ENCODE data around the gene ARL4C. TPM values are rescaled to one million over a fixed set of nuclear protein-coding genes. Genes with fewer than 3 reads are reported as not detected.
A peak's percentile ranks its signal among the peaks of the same experiment; 100 is the strongest.

Gene ARL4C
- total RNA-seq, 1 experiment from 2014 or later: 33.1 TPM

DNA sequence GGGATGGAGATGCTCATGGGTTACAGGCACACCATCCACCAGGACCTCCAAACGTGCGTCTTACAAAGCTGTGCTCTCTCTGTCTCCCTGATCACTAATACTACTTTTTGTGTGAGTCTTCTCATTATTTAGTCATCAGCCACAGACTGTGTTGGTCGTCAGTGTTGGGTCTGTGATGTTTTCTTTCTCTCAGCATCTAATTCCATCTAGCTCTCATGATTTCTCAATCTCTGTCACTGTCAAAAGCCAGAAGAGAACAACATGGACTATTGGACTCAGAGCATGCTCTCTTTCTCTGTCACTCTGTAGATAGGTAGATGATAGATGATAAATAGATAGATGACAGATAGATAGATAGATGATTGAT is 6.0 kb upstream of the ARL4C start:
- no peak for DNase-seq (ENCODE audit: low spot score)
- in situ Hi-C loops (cut with HindIII; ENCODE audit: low sequenced_read_pairs): loop anchor here (10.0 kb wide), 1 partner anchor 348 kb away; no protein-coding TSS in a partner anchor

DNA sequence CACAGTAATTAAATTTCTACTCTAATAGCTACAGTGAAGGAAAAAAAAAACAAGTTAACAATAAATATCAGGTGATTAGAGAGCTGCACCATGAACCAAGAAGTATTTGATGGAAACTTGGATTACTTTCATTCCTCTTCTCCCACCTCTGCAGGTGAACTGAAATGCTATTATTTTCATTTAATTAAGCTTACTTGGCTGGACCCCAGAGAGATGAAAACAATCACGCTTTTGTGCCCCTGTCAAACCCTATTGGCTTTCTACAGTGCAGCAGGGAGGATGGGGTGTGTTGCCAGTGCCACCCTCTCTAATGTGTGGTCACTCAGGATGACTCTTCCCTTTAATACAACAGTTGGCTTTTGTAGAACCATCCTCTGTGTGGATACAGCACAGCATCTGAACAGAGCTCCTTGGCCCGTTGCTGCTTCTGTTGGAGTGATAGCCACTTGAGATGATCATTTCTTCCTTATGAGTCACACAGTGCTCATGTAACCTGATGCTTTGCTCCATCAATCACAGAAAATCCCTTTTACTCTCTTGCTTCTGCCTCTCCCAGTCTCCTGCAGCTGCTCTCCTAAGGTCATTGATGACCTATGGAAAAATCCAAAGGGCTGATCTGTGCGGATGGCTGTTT is 5.5 kb upstream of the ARL4C start:
- DNase-seq (ENCODE audit: low spot score): no peak
- in situ Hi-C loops (cut with HindIII; ENCODE audit: low sequenced_read_pairs): loop anchor here (10.0 kb wide), 1 partner anchor 348 kb away; no protein-coding TSS in a partner anchor

DNA sequence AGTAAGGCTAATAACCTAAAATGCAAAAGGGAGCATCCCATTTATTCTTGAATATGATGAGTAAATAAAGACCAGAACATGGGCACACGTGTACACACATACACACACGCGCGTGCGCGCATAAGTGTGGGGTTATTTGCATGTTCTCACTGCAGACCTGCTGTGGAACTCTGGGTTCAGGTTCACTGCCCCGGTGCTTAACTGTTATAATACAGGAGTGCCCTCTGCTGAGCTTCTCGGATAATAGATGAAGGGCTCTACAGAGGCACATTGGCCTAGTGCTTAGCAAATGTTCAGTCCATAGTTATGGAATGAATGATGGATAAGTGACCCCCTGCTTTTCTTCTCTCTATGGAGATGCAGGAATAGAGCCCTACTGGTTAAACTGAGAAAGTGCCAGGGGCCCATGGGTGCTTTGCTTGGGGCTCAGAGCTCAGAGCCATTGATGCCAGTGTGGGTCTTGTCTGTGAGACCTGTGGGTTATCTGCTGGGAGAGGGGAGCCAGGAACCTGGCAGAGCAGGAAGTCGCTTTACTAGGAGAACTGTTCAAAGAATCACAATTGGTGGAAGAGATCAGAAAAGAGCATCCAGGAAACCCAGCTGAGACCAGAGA is 3.6 kb upstream of the ARL4C start:
- peak; percentile 88 for DNase-seq (ENCODE audit: low spot score)
- in situ Hi-C loops (cut with HindIII; ENCODE audit: low sequenced_read_pairs): loop anchor here (10.0 kb wide), 1 partner anchor 346 kb away; no protein-coding TSS in a partner anchor

DNA sequence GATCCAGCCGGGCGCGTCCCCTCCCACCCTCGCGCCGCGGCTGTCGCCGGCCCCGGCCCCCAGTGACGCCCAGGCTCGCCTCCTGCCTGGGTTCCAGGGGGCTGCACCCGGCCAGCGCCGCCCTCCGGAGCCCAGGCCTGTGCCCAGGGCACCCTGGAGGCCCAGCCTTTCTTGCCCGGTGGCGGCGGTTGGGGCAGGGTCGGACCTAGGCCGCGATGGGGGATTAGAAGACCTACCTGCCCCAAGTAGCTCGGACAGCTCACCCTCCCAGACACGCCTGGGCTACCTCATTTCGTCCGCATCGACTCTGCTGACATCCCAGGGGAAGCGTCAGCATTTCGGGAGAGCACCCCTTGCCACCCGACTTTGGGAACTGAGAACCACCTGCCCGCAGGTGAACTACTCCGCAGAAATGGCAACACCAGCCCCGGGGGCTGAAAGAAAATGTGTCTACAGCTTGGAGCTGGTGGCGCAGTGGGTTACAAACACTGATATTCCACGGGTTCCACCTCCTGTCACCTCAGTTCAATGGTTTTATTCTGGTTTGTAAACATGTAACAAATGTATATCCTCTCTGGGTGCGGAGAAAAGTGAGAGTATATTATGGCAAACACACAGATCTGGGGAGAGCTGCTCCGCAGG is 834 bp upstream of the ARL4C start:
- peak; percentile 11 for DNase-seq (ENCODE audit: low spot score)
- in situ Hi-C loops (cut with HindIII; ENCODE audit: low sequenced_read_pairs): no loop called here

DNA sequence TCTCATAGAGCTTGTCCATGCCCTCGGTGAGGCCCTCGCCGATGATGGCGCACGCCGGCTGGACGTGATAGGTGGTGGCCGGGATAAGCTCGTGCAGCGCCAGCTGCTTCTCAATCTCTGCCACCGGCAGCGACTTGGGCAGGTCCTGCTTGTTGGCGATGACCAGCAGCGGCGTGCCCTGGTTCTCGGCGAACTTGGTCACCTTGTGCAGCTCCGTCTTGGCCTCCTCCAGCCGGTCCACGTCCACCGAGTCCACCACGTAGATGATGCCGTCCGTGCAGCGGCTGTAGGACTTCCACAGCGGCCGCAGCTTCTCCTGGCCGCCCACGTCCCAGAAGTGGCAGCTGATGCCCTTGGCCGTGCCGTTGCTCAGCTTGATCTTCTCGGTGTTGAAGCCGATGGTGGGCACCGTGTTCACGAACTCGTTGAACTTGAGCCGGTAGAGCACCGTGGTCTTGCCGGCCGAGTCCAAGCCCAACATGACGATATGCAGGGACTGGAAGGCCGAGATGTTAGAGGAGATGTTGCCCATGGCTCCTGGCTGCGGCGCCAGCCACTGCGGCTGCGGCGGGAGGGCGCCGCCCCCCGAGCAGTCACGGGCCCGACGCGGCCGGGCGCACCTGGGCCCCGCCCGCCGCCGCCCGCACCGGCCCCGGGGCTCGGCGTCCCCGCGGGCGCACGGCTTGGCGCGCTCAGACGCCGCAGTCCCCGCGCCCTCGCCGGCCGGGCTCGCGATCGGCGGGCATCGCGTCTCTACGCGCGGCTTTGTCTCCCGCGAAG is 636 bp downstream of the ARL4C start:
- peak; percentile 53 for DNase-seq (ENCODE audit: low spot score)
- in situ Hi-C loops (cut with HindIII; ENCODE audit: low sequenced_read_pairs): no loop called here

DNA sequence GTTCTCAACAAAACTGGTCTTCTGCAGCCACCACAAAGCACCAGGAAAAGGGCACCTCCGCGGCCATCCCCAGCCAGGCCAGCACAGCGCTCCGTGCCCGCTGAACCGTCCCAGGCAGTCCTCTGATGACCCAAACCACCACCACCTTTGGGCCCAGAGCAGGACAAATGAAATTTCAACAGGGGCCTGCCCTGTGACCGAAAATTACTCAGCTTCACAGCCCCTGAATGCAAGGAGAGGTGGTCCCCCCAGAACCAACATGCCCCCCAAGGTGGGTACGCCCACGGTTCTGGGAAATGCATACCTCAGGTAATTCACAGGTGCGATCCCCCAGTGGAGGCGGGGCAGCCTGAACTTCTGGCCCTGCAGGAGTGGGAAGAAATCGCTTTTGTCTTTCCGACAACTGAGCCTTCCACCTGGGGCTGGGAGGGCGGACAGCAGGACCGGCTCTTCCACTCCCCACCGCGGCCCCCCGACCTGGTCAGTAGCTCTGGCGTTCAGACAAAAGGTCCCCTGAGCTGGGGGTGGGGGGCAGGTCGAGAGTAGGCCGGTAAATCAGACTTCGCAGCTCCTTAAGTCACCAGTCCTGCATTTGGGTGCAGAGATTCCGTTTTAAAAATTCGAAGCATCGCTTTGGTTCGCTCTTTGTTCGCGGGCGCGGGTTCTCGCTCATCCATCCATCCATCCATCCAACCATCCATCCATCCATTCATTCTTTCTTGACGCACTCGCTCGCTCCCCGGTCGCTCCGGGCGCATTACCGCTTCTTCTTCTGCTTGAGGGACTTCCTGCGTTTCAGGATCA is 1.4 kb downstream of the ARL4C start:
- in situ Hi-C loops (cut with HindIII; ENCODE audit: low sequenced_read_pairs): no loop called here
- DNase-seq (ENCODE audit: low spot score): no peak

DNA sequence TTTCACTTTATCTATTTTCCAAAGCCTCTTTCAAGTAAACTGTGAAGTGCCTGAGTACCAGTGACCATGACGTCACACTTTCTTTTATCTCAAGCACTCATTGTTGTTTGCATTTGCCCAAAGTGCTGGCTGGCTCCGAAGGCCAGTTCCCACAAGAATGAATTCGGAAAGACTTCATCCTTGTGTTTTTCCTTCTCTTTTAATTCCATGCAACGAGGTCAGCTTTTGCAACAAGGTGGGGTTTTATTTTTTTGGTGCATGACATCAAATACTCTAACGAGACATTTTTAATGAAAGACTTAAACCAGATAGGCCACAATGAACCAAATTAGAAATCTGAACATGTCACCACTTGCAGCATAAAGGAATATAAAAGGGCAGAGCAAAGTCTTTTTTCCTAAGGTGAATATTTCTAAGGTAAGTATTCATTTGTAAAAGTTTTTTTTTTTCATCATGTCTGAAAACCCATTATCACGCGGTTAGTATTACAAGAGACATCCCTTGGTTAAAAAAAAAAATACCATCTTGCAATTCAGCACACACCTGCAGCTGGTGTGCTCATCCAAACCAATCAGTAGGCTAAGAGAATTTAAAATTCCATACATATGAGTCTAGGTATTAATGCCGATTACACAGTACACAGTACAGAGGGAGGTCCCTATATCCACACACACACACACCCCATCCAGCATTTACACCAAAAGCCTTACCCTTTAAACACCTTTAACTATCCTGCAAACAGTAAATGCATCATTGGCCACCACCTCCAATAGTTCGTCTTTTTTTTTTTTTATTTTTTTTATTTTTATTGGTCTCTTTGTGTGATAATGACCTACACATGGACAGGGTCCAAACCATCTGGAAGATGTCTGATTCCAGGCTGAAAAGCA is 2.3 kb downstream of the ARL4C start:
- peak; percentile 68 for DNase-seq (ENCODE audit: low spot score)
- in situ Hi-C loops (cut with HindIII; ENCODE audit: low sequenced_read_pairs): no loop called here

DNA sequence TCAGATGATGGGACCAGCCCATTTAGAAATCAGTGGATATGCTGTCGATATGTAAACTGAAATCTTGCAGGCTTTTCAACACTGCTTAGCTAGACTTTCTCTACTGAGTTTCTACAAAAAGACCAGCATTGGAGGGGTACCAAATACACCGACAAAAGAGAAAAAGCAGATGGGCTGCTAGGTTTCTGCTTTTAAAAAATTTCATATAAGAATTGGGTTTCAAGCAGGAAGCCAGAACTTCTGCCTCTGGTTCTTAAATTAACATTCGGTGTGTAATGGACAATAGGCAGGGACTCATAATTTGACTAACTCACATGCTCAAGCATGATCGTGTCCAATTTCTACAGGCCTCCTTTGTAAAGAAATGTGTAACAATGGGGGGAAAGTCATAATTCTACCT is 3.1 kb downstream of the ARL4C start:
- DNase-seq (ENCODE audit: low spot score): peak; percentile 30
- in situ Hi-C loops (cut with HindIII; ENCODE audit: low sequenced_read_pairs): no loop called here

DNA sequence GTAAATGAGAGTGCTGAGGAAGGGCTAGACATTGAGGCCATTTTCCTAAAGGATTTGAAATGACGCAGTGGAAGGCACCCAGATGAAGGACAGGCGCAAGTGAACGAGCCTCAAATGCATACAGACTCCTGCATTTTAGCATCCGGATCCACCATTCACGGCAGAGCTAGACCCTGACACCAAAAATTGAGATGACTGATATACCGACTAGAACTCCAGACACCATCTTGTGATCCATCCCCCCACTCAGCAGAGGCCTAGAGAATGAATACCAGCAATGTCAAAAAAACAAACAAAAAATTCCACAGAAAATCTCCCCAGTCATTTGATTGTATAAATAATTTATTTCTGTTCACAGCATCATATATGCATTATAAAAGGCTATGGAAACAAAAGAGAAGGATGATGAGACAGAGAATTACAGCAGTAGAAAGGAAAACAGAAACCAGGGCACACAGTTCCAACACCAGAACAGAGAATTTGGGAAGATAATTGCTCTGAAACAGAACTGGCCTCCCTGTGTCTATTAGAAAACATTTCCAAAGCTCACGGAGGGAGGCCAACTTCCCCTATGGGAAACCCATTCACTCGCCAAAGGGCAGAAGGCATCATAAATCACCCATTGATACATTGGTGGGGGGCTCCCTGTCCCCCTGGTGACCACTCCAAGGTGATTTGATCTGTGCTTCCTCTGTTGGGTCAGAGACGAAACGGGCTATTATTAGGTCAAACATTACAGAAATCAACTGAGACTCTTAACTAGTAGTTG is 4.0 kb downstream of the ARL4C start:
- in situ Hi-C loops (cut with HindIII; ENCODE audit: low sequenced_read_pairs): no loop called here
- peak; percentile 20 for DNase-seq (ENCODE audit: low spot score)

DNA sequence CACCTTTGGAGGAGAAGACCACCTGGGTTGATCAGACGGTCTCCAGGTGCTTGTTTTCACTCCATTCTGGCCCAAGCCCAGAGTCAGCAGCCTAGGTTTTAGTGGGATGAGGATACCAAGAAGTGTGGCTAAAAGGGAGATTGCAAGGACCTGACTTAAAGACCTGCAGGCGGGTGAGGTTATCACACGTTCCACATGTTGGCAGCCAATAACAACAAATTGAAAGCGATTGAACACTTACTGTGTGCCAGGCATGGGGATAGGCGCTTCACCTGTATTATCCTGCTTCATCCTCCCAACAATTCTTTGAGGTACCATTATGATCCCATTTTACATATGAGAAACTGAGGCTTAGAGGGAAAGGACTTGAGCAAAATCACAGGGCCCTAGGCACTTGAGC is 5.0 kb downstream of the ARL4C start:
- in situ Hi-C loops (cut with HindIII; ENCODE audit: low sequenced_read_pairs): no loop called here
- DNase-seq (ENCODE audit: low spot score): no peak

DNA sequence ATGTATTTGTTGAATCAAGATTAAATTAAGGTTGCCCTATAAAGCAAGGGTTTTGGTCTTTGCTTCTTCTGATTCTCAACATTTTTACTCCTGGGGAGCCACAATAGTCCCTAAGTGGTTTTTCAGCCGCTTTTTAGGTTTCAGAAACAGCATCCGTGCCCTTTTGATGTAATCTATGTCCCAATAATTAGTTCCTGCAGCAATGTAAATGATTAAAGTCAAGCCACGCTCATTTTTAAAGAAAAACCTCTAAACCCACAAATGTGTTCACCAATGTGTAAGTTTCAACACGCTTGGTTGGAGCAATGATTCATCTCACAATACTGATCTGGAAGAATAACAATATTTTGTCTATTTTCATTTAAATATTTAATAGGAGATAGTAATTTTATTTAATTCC is 5.6 kb downstream of the ARL4C start:
- DNase-seq (ENCODE audit: low spot score): no peak
- in situ Hi-C loops (cut with HindIII; ENCODE audit: low sequenced_read_pairs): no loop called here

DNA sequence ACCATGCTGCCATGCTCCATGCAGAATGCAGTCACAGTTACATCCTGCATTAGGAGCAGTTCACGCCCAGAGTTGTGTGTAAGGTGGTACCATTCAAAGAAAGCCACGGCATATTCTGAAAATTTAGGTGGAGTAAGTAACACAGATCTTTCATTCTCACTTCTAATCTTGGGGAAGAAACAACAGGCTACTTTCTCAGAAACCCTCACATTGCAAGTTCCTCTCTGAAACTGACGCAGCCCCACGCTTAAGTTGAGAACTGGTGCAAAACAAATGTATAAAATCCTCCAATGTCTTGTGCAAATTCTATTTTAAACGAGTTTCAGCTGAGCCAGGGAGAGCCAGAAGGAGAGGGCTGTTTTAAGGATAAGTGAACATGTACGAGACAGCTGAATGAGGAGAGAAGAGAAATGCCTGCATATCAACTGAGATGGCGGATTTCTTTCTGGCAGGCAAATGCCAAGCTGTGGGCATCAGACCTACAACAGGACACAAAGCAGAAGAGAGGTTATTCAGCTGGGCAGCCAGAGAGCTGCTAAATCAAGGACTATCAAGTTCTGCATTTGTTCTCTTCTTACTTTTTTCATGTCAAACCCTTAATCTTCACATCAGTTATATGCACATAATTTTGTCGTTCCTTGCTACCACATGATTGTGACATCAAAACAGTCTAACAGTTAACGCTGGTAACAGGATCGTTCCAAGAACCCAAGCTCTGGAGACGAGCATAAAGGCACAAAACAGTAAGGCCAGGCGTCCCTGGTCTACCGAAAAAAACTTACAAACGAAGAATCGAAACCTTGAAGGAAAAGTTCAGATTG is 6.4 kb downstream of the ARL4C start:
- in situ Hi-C loops (cut with HindIII; ENCODE audit: low sequenced_read_pairs): no loop called here
- DNase-seq (ENCODE audit: low spot score): peak; percentile 20

DNA sequence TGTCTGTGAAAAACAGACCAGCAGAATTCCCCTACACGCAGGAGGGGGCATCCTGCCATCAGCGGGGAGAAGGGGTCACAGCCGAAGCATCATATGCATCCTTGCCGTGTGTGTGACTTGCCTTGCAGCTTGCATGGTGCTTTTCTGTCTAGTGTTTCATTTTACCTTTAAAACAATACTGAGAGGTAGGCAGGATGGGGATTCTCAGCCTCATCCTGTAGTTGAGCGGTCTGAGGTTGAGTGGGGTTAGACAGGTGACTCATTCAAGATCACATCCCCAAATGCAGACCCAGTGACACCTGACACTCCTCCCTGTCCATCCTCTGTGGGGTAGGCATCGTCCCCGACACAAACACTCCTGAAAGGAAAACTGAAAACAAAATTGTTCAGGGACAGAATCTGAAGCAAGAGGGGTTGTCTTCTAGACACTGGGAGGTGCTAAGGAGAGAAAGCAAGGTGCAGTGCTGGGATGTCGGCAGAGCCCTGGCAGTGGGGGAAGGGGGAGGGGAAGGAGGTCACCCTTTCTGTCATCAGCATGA is 7.9 kb downstream of the ARL4C start:
- no peak for DNase-seq (ENCODE audit: low spot score)
- in situ Hi-C loops (cut with HindIII; ENCODE audit: low sequenced_read_pairs): no loop called here

DNA sequence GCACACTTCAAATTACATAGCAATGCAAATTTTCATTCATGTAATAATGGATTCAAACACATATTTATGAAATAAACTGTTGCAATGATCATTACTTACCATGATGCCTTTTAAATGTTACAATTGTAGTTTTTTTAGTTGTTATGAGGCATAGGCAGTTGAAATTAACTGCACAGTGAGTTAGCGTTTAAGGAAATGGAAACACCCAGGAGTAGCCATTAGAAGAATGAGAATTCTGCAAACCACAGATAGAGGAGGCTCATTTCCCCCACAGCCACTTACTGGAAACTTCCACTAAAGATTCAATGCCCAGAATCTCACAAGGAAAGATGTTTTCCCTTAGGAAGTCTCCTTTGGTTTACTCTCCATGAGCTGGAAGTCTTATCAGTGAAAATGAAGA is 8.4 kb downstream of the ARL4C start:
- in situ Hi-C loops (cut with HindIII; ENCODE audit: low sequenced_read_pairs): no loop called here
- no peak for DNase-seq (ENCODE audit: low spot score)

DNA sequence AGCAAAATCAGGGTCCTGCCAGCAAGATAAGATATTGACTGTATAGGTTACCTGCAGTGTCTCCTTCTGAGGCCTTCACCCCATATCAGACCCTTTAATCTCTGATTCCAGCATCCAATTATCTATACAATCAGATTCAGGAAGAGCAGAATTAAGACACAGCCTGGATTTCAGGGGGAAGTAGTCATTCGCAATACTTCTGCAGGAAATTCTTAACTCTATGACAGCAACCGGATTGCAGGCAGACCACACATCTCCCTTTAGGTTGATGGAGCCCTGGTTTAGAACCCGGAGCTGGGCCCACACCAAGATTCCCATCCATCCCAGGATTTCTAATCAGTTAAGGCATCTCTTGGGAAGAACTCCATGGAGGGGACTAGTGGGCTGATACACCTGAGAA is 9.5 kb downstream of the ARL4C start:
- in situ Hi-C loops (cut with HindIII; ENCODE audit: low sequenced_read_pairs): no loop called here

DNA sequence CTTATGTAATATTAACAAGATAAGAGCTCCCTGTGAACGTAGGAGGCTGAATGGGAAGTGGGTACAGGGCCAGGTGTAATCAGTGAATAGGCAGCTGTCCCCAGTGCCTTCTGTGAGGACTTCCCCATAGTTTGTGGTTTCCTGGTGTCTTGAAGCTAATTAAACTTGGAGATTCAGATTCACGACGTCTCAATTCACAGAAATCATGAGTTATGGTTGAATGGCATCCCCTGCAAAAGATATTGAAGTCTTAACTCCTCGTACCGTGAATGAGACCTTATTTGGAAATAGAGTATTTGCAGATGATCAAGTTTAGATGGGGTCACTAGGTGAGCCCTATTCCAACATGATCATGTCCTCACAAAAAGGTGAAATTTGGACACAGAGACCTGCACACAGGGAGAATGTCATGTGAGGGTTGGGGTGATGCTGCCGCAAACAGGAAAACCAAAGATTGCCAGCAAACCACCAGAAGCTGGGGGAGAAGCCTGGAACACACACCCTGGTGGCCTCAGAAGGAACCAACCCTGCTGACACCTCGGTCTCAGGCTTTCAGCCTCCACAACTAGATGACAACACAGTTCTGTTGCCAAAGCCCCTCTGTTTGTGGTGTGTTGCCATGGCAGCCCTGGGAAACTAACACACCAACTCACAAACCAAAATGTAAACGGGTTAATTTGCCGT is 13.2 kb downstream of the ARL4C start:
- no peak for DNase-seq (ENCODE audit: low spot score)
- in situ Hi-C loops (cut with HindIII; ENCODE audit: low sequenced_read_pairs): no loop called here

More for the DNA sequence above, 9.5 kb downstream of the ARL4C start:
- DNase-seq (ENCODE audit: low spot score): no peak

Measured in G401 (cell line).